GM08714 (cell line): ENCODE measurements around the gene MIX23.
A peak's percentile ranks its signal among the peaks of the same experiment; 100 is the strongest.

Experiments
- H3K4me3 ChIP-seq: fragments of 200-500 bp; sonication (Bioruptor generic); 2 replicates; pipeline ENCODE4 v1.5.1; 2014; ENCODE audit warnings: mild to moderate bottlenecking, low read length, inconsistent platforms
- ZNF274 ChIP-seq: IDR thresholded peaks from 2 replicates; pipeline ENCODE4 v1.6.1; 2012; ENCODE audit warnings: mild to moderate bottlenecking, low read depth, low read length

MIX23 gene

DNA sequence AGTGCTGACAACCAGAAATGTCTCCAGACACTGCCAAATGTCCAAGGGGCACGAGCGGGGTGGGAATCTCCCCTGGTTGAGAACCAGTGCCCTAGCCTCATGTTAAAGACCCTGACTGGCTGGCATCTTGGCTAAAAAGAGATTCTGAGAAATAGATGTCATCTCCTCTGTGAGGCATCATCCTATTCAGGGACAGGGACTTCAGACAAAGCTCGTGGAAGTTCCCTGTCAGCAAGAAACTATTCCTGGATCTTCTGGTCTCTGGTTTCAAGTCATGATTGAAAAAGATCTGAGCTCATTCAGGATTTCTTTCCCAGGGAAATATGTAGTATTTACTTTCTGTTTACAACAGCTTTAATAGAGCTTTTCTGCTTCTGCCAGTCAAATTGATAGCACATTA, 22.0 kb upstream of the MIX23 start:
- H3K4me3 ChIP-seq: no peak overlapping the region
- no peak for TF ChIP-seq ZNF274

DNA sequence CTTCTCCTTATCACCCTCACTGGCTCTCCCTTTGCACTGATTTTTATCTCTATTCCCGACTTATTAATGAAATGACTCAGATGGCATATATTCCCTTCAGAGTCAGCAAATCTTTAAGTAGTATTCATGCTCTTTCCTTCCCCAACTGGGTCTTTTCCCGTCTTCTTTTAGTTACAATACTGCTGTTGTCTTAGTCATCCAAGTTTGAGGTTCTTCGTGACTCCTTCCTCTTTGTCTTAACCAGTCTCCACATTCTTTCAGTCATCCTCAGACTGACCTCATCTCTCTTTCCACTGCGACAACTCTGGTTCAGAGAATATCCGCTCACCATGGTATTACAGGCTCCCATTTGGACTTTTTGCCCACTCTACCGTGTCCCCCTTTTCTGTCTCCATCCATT, 20.5 kb upstream of the MIX23 start:
- no peak overlapping the region for H3K4me3 ChIP-seq
- no peak for TF ChIP-seq ZNF274

DNA sequence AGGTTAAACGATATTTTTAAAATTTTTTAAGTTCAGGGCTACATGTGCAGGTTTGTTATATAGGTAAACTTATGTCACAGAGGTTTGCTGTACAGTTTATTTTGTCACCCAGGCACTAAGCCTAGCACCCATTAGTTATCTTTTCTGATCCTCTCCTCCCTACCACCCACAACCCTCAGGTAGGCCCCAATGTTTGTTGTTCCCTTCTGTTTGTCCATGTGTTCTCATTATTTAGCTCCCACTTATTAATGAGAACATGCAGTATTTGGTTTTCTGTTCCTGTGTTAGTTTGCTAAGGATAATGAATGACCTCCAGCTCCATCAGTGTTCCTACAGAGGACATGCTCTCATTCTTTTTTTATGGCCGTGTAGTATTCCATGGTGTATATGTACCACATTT, 15.9 kb upstream of the MIX23 start:
- H3K4me3 ChIP-seq: no peak overlapping the region
- TF ChIP-seq ZNF274: no peak

DNA sequence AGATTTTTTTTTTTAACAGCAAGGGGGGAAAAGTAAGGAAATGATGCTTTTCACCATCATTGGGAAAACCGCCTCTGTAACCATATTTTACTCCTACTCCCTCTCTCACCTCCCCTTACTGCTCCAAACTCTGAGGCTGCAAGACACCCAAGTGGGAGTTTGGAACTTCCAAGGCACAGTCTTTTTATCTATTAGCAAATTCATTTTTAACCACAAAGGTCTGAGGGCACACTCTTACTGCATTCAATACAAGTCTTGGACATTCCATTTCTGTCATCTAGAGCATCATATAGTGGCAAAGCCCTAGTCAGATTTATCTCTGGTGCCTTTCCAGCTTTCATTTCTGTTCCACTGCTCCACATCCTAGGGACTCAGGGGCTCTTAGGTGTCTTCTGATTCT, 14.2 kb upstream of the MIX23 start:
- TF ChIP-seq ZNF274: no peak
- H3K4me3 ChIP-seq: no peak overlapping the region

DNA sequence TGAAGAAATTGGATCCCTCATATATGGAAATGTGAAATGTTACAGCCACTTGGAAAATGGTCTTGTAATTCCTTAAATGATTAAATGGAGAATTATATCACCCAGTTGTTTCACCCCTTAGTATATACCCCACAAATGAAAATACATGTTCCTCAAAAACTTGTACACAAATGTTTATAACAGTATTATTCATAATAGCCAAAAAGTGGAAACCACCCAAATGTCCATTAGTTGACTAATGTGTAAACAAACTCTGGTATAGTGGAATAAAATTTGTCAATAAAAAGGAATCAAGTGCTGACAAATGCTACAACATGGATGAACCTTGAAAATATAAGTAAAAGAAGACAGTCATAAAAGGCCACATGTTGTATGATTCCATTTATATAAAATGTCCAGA, 13.5 kb upstream of the MIX23 start:
- no peak for TF ChIP-seq ZNF274
- H3K4me3 ChIP-seq: no peak overlapping the region

DNA sequence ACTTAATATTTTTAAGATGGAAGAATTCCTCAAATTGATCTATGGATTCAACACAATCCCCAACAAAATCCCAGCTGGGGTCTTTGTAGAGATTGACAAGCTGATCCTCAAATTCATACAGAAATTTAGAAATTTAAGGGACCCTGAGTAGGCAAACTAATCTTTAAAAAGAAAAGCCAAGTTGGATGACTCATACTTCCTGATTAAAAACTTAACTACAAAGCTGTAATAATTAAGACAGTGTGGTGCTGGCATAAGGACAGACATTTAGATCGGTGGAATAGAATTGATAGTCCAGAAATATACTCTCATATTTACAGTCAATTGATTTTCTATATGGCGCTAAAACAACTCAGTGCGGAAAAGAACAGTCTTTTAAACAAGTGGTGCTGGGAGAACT, 12.6 kb upstream of the MIX23 start:
- no peak for TF ChIP-seq ZNF274
- H3K4me3 ChIP-seq: no peak overlapping the region

DNA sequence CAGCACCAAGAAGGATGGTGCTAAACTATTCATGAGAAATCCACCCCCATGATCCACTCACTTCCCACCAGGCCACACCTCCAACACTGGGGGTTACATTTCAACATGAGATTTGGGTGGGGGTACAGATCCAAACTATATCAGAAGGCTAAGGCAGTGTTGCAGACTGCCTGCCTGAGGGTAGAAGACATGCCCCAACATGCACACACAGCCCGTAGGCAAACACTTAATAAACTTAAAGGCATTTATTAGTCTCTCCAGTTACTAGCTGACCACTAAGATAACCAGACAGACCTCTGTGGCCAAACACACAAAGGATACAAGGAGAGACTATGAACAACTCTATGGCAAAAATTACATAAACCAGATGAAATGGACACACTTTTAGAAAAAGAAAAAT, 11.1 kb upstream of the MIX23 start:
- H3K4me3 ChIP-seq: no peak overlapping the region
- no peak for TF ChIP-seq ZNF274

DNA sequence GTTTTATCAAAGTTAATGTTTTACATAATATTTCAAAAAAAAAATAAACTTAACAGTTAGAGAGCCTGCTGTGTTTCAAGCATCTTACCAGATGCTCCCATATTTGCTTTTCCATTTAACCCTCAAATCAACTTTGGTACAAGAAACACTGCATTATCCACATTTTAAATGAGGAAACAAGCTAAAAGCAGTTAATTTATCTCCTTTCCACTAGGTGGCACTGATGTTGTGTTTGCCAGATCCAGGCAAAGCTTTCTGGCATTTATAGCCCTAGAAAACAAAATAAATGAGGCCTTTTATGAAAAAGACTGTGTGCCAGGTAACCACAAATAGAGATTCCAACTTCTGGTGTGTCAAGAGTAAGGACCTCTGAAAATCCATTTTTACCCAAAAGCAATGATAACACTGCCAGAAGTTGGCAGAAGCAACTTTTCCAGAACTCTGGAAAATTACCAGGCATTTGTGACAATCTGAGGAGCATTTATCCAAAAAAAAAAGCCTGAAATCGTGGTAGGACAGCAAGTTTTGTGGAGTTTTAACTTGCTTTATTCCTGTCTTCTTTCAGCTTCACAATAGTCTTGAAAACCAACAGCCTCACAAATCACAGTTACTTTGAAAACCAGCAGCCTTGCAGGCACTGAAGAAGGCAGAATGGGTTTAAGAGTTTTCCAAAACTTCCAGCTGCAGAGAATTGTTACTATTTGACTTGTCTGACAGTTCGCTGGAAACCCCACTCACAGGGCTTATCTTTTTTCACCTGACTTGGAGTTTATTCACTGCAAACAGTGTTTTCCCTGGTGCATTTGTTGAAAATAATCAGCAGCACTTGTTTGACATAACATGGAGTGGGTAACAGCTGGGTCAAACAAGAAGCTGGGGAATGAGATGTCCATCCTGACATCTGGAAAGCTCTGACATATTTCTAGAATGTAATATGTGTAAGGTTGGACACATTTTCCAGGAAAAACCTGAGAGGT, 10.1 kb upstream of the MIX23 start:
- no peak overlapping the region for H3K4me3 ChIP-seq
- TF ChIP-seq ZNF274: no peak

DNA sequence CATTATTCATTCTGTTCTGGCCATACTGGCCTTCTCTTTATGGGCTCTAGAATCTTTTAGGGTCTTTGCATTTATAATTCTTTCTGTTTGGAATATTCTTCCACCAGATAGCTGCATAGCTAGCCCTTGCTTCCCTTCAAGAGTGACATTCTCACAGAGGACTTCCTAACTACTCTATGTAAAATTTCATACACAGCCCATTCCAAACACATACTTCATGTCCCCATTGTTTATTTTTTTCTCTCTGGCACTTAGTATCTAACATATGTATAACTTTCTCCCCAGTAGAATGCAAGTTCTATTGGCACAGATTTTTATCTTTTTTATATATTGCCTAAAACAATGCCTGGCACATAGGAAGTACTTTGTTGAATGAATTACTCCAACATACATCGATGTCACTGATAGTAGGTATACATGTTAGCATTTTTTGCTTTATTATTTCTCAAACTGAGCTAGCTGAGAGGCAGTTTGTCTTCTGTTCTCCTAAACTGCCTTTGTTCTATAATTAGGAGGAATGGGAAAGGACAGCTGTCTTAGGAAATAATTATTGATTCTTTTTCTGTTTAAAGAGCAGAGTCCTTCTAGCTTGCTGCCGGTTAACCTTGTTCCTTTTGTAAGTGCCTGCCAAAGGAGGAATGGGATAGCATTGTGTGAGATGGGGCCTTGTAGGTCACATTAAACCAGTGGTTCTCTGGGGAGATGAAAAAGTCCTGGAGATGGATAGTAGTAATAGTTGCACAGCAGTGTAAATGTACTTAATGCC, 8.8 kb upstream of the MIX23 start:
- TF ChIP-seq ZNF274: no peak
- no peak overlapping the region for H3K4me3 ChIP-seq

DNA sequence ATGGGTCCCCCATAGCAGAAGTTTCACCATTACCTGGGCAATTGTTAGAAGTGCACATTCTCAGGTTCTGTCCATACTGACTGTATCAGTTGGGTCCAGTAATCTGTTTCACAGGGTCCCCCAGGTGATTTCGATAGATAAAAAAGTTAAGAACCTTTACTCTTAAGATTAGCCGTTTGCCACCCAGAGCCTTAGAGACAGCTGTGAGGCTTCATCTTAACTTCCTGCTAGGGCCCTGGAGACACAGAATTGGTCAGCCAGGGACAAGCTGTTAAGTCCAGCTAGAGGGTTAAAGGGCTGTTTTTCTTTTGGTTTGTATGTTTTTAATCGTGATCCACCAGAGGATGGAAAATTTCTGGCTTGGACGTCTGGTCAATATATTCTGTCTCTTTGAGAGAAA, 7.6 kb upstream of the MIX23 start:
- no peak overlapping the region for H3K4me3 ChIP-seq
- TF ChIP-seq ZNF274: no peak

DNA sequence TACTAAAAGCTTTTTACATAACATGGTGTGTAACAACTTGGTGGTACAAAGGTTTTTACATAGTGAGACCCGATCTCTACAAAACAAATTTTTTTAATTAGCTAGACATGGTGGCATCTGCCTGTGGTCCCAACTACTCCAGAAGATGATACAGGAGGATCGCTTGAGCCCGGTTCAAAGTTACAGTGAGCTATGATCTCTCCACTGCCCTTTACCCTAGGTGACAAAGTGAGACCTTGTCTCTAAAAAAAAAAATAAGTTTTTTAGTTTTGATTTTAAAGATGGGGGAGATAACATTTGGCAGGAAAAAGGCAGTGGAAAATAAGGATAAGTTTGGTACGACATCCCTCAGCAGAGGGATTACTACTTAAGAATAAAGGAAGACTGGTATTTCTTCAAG, 6.9 kb upstream of the MIX23 start:
- TF ChIP-seq ZNF274: no peak
- H3K4me3 ChIP-seq: no peak overlapping the region

DNA sequence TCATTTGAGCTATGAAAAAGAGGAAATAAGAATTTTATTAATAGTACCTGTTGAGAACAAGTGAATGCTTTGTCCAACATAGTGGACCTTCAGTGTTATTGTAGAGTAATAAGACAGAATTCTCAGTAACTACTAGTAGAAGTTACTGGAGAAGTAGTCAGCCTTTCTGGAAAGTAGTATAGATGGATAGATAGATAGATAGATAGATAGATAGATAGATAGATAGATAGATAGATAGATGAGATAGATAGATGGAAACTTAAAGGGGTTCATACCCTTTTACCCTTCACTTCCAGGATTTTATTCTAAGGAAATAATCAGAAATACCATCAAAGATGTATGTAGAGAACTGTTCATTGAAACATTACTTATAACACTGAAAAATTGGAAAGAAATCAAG, 6.2 kb upstream of the MIX23 start:
- no peak for TF ChIP-seq ZNF274
- no peak overlapping the region for H3K4me3 ChIP-seq

DNA sequence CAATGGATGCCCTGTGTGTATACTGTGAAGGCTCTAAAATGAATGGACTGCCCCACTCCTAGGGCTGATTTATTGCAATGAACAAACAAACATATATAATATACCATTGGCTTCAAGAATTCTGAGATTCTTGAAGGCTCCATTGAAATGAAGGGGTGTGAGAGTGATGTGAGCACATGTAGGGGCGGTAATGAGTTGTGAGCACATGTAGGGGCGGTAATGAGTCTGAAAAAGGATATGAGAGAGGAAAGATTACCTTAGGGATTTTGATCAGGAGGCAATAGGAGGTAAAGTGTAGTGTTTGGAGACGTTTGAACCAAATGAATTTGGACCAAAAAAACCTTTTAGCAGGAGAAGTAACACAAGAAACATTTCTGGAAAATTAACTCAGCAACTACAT, 4.7 kb upstream of the MIX23 start:
- TF ChIP-seq ZNF274: no peak
- H3K4me3 ChIP-seq: no peak overlapping the region

DNA sequence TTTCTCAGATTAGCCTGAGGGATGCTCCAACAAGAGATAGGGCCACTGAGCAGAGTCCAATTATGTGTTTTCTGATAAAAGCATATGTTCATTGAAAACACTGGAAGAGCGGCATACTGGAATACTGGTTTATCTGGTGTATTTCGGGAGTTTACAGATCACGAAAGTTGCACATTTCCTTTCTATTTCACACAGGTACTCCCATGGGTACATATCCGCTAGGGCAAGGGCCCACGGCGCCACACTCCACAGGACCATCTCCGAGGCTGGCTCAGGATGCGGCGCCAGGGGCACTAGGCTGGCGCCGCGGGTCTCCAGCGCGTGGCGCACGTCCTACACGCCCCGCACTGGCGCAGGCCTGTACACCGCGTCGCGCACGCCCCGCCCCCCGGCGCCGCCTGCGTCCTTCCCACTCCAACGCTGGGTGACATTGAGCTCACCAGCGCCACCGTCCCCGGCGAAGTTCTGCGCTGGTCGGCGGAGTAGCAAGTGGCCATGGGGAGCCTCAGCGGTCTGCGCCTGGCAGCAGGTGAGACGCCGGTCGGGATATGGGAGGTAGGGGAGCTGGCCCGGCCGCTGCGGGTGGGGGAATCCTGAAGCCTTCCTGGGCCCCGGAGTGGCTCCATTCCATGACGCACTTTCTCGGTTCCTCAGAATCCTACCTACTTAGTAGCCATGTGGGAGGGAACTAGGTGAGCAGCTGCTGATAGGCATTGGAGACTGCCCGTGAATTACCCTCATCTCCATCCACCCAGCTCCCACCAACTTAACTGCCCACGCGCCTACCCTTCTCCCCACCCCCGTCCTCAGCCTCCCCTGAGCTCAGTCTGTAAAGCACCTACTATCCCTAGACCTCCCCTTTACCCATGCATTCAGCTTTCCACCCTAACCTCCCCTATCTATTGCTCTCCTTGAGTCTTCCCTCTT, 1.0 kb upstream of the MIX23 start, which contains the start of gene FAM162A:
Gene FAM162A (plus strand): TSS at position 412 of the 927 bp plus-strand sequence. CDS start 84 bp downstream, at position 496.
- no peak for TF ChIP-seq ZNF274
- H3K4me3 ChIP-seq: peak within 1 kb of the TSS; percentile 71
